Inflammatory macrophage treated with lipopolysaccharide for 1 hour (primary cell): Measurements from ENCODE around the gene SEMA4D.
A peak's percentile ranks its signal among the peaks of the same experiment; 100 is the strongest.

ENCODE experiments used
- DNase-seq, 2 donors: peaks; one replicate each; pipeline ENCODE4 v3.0.0-alpha.2; 2020 to 2022

SEMA4D gene

GRCh38 chr9:89528540-89528939, 30.6 kb upstream of the SEMA4D start:
- DNase-seq, result no peak

- no peak for DNase-seq
These were observed 30.2 kb upstream of the SEMA4D start for GRCh38 chr9:89528131-89528530.

- peak; percentile 71 to 76 for DNase-seq
These were observed 29.2 kb upstream of the SEMA4D start for GRCh38 chr9:89527084-89527483.

- no peak for DNase-seq
These were observed 28.8 kb upstream of the SEMA4D start for GRCh38 chr9:89526667-89527066.

- DNase-seq, result peak; percentile 66 to 71
These were observed 27.8 kb upstream of the SEMA4D start for GRCh38 chr9:89525446-89526374.

- no peak for DNase-seq
These were observed 27.1 kb upstream of the SEMA4D start for GRCh38 chr9:89524963-89525362.

GRCh38 chr9:89523948-89524347, 26.0 kb upstream of the SEMA4D start:
- no peak for DNase-seq

GRCh38 chr9:89522959-89523285, 25.0 kb upstream of the SEMA4D start:
- DNase-seq, result no peak

- peak; percentile 72 to 73 for DNase-seq
These were observed 24.5 kb upstream of the SEMA4D start for GRCh38 chr9:89522261-89522958.

GRCh38 chr9:89519366-89519805, 21.5 kb upstream of the SEMA4D start:
- no peak for DNase-seq

GRCh38 chr9:89518466-89519365, 20.8 kb upstream of the SEMA4D start:
- peak in 1 of 2 donors; percentile 27 for DNase-seq

- DNase-seq, result no peak
These were observed 17.5 kb upstream of the SEMA4D start for GRCh38 chr9:89515416-89515815.

- no peak for DNase-seq
These were observed 17.0 kb upstream of the SEMA4D start for GRCh38 chr9:89514956-89515355.

GRCh38 chr9:89514337-89514736, 16.4 kb upstream of the SEMA4D start:
- DNase-seq, result no peak

- DNase-seq, result no peak
These were observed 15.9 kb upstream of the SEMA4D start for GRCh38 chr9:89513837-89514236.

- no peak for DNase-seq
These were observed 14.5 kb upstream of the SEMA4D start for GRCh38 chr9:89512382-89512781.

GRCh38 chr9:89508951-89509615, 11.2 kb upstream of the SEMA4D start:
- DNase-seq, result no peak

- no peak for DNase-seq
These were observed 8.0 kb upstream of the SEMA4D start for GRCh38 chr9:89505911-89506310.

GRCh38 chr9:89505048-89505447, 7.1 kb upstream of the SEMA4D start:
- DNase-seq, result no peak

- DNase-seq, result no peak
These were observed 4.8 kb upstream of the SEMA4D start for GRCh38 chr9:89502671-89503070.

- no peak for DNase-seq
These were observed 4.2 kb upstream of the SEMA4D start for GRCh38 chr9:89502038-89502601.

- DNase-seq, result no peak
These were observed 3.5 kb upstream of the SEMA4D start for GRCh38 chr9:89501311-89501898.
